Psoas muscle (tissue), 8 donors: ENCODE results near the gene TEDC2. TPM values are rescaled to one million over a fixed set of nuclear protein-coding genes. Genes with fewer than 3 reads are reported as not detected.
"Not testable (repeated sequence)": the region's sequence is repeated elsewhere in the genome, so short reads cannot be mapped to it uniquely, and the experiment has no call there.

Experiments used
- ATAC-seq, 4 donors: fragments of 200-7000 bp; cut with Tn5 transposase; one replicate each; pipeline ENCODE4 v1.9.1; 2020; ENCODE audit warnings: moderate library complexity in 3 of 4, mild to moderate bottlenecking in 2 of 4
- DNase-seq, 2 donors: peaks; one replicate each; pipeline ENCODE4 v3.0.0-alpha.2; 2020
- H3K27ac ChIP-seq: fragments of 200-600 bp; one replicate; pipeline ENCODE4 v1.8.0; 2022
- H3K27me3 ChIP-seq, 3 donors: fragments of 200-600 bp in 1 of 3; one replicate each; pipeline versions ENCODE4 v1.6.1 to v1.8.0; 2013 to 2022; ENCODE audit warnings: low read length in 2 of 3, mild to moderate bottlenecking in 2 of 3, moderate library complexity in 1 of 3; ENCODE audit not compliant: insufficient read depth in 3 of 3
- H3K36me3 ChIP-seq, 2 donors: fragments of 200-600 bp in 1 of 2; one replicate each; pipeline versions ENCODE4 v1.6.1 to v1.8.0; 2013 to 2022; ENCODE audit warnings: low read depth in 1 of 2, mild to moderate bottlenecking in 1 of 2, moderate library complexity in 1 of 2; ENCODE audit not compliant: insufficient read depth in 1 of 2
- H3K4me1 ChIP-seq: fragments of 200-600 bp; one replicate; pipeline ENCODE4 v1.8.0; 2022
- H3K4me3 ChIP-seq: fragments of 200-600 bp; one replicate; pipeline ENCODE4 v1.8.0; 2022; ENCODE audit warnings: mild to moderate bottlenecking
- H3K9me3 ChIP-seq: fragments of 200-600 bp; one replicate; pipeline ENCODE4 v1.8.0; 2022
- WGBS, 3 donors: extraction: QIAGEN DNeasy Blood & Tissue Kit; methylation state at CpG; one replicate each; pipeline versions ENCODE4 v1.1.6 to v1.1.7; 2013; 5-methylcytosine and 5-hydroxymethylcytosine counted together
- intact Hi-C, 2 donors: fragments of 100-400 bp; cut with DNase I; formaldehyde crosslinking; loops; one replicate each; pipeline versions ENCODE4 v1.11.0 to v1.14.2; 2022
- polyA plus RNA-seq, 3 donors: library from polyadenylated mRNA; stranded (reverse); fragments of 200-250 nt; gene quantifications; one replicate each; pipeline ENCODE4 v1.2.3, GENCODE V29; 2013
- total RNA-seq, 4 donors: library from RNA; stranded (reverse); fragmentation: NEBNext Ultra II Directional in 2 of 4; extraction: Animal tissue kit (Norgen Biotek cat#: 25700) in 2 of 4; gene quantifications; one replicate each; pipeline versions ENCODE4 v1.2.1 to v1.2.4, GENCODE V29; 2021 to 2023
- TF ChIP-seq, protein P1 (sequence below): fragments of 200-600 bp; IDR thresholded peaks from one replicate; pipeline ENCODE4 v1.8.0; 2022; ENCODE audit warnings: antibody characterized with exemption
- donor health status: healthy with polysubstance abuse.
- donor health status: DM: no; HTN: no; CAD: no; lungs with moderate emphysema.
- donor health status: Bipolar disorder and iron deficiency.
- donor health status: healthy.
- donor health status: DM: yes; HTN: yes; CAD: no.
- donor health status: DM: no; HTN: no; CAD: no.
- donor health status: DM: no; HTN: no; CAD: no.
- donor health status: DM: yes; HTN: yes; CAD: no.

TEDC2 gene
- total and polyA plus RNA-seq, 7 donors, result 0.25 to 3.0 (median 0.61) TPM

DNA sequence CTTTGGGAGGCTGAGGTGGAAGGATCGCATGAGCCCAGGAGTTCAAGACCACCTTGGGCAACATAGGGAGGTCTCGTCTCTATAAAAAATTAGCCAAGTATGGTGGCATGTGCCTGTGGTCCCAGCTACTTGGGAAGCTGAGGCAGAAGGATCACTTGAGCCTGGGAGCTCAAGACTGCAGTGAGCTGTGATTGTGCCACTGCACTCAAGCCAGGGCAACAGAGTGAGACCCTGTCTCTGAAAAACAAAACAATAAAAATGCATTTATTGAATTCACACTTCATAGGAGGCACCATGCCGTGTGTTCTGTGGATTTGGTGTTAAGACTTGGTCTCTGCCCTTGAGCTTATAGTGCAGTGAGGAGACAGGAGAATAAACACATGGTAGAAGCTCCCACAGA is 17.4 kb downstream of the TEDC2 start:
- WGBS, 3 donors, result 93 to 96% (median 93%) methylated on average over 3 of the region's 3 CpGs
- peaks cover 16% of the 10 kb centered on the region for H3K4me1 ChIP-seq
- no peak for ATAC-seq

GRCh38 chr16:2478279-2478678 is 18.4 kb downstream of the TEDC2 start:
- no peak for ATAC-seq
- TF ChIP-seq, protein P1, sequence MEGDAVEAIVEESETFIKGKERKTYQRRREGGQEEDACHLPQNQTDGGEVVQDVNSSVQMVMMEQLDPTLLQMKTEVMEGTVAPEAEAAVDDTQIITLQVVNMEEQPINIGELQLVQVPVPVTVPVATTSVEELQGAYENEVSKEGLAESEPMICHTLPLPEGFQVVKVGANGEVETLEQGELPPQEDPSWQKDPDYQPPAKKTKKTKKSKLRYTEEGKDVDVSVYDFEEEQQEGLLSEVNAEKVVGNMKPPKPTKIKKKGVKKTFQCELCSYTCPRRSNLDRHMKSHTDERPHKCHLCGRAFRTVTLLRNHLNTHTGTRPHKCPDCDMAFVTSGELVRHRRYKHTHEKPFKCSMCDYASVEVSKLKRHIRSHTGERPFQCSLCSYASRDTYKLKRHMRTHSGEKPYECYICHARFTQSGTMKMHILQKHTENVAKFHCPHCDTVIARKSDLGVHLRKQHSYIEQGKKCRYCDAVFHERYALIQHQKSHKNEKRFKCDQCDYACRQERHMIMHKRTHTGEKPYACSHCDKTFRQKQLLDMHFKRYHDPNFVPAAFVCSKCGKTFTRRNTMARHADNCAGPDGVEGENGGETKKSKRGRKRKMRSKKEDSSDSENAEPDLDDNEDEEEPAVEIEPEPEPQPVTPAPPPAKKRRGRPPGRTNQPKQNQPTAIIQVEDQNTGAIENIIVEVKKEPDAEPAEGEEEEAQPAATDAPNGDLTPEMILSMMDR, result no peak
- H3K36me3 ChIP-seq, result no peaks in the 10 kb centered on the region
- 70 to 88% (median 74%) methylated on average over 8 of the region's 8 CpGs for WGBS, 3 donors
- no peak for DNase-seq
- no peaks in the 10 kb centered on the region for H3K9me3 ChIP-seq
- H3K27ac ChIP-seq, result no peak overlapping the region
- no peaks in the 10 kb centered on the region for H3K27me3 ChIP-seq
- intact Hi-C loops, result no loop called here
- H3K4me3 ChIP-seq, result no peak overlapping the region
- peaks cover 23% of the 10 kb centered on the region for H3K4me1 ChIP-seq

More for the DNA sequence above, 17.4 kb downstream of the TEDC2 start:
- Histone ChIP-seq H3K9me3 (no peaks in the 10 kb centered on the region), H3K27me3 (peaks cover 0 to 5% (median 0%) of the 10 kb centered on the region in 3 donors), H3K4me3 (no peak overlapping the region), H3K27ac (no peak overlapping the region), H3K36me3 (no peaks in the 10 kb centered on the region)
- TF ChIP-seq, protein P1, result no peak
- intact Hi-C loops, result no loop called here
- no peak for DNase-seq

- peaks cover 34% of the 10 kb centered on the region for H3K4me1 ChIP-seq
- ATAC-seq, H3K9me3 ChIP-seq, DNase-seq, intact Hi-C loops, H3K27me3 ChIP-seq, H3K27ac ChIP-seq, H3K36me3 ChIP-seq, H3K4me3 ChIP-seq: not testable (repeated sequence)
- WGBS, 3 donors, result 95 to 96% (median 95%) methylated on average over 10 of the region's 10 CpGs
Measured at GRCh38 chr16:2479996-2480395, 20.1 kb downstream of the TEDC2 start.

DNA sequence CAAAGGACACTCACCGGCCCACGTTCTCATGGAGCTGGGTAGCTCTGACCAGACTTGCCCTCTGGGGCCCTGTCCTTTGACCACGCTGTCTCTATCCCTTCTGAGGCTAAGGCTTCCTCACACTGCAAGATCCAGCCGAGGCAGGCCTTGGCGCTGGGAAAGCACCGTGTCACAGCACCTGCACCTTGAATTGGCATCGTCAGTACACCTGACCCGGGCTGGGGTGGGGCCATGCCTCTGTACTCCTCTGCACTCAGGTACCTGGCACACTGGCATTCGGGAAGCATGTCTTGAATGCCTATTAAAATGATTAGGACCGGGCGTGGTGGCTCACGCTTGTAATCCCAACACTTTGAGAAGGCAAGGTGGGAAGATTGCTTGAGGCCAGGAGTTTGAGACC is 21.0 kb downstream of the TEDC2 start:
- DNase-seq (no peak), ATAC-seq (no peak)
- no peak overlapping the region for H3K27ac ChIP-seq
- intact Hi-C loops, result no loop called here
- H3K27me3 ChIP-seq, result no peaks in the 10 kb centered on the region
- 79 to 88% (median 81%) methylated on average over 12 of the region's 12 CpGs for WGBS, 3 donors
- H3K9me3 ChIP-seq, result no peaks in the 10 kb centered on the region
- H3K4me1 ChIP-seq, result peaks cover 35% of the 10 kb centered on the region
- no peak overlapping the region for H3K4me3 ChIP-seq
- H3K36me3 ChIP-seq, result no peaks in the 10 kb centered on the region
- TF ChIP-seq, protein P1, result no peak

GRCh38 chr16:2481676-2482075 is 21.8 kb downstream of the TEDC2 start:
- Histone ChIP-seq H3K9me3 (no peaks in the 10 kb centered on the region), H3K36me3 (no peaks in the 10 kb centered on the region), H3K27me3 (no peaks in the 10 kb centered on the region), H3K4me3 (no peak overlapping the region), H3K27ac (peak overlapping the region; percentile 89), H3K4me1 (peaks cover 35% of the 10 kb centered on the region)
- TF ChIP-seq, protein P1, result no peak
- 55 to 60% (median 58%) methylated on average over 6 to 7 of the region's 7 CpGs for WGBS, 3 donors
- intact Hi-C loops, result no loop called here
- ATAC-seq (no peak), DNase-seq (no peak)
